COLO829 (cell line): ENCODE data around the gene LBH.
"Not testable (repeated sequence)": the region's sequence is repeated elsewhere in the genome, so short reads cannot be mapped to it uniquely, and the experiment has no call there.

Experiments
- DNase-seq: peaks from one replicate; pipeline ENCODE4 v3.0.0; 2012; ENCODE audit warnings: low spot score

LBH gene

DNA sequence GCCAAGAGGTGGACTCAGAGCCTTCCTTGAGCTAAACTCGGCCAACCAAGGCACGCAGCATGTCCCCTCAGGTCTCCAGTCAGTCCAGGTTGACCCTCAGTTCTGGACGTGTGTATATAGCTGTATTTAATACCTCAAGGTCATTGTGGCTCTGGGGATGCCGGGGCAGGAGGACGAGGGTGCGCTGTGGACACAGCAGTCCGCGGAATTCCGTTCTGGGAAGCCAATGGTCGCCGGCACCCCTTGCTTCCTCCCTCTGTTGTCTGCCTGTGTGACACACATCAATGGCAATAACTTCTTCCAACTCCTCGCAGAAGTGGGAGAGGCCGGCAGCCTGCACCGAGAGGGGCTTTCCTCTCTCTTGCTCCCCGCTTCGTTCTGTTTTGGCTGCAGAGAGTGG is 27.7 kb downstream of the LBH start:
- no peak for DNase-seq

GRCh38 chr2:30259827-30260679 is 28.7 kb downstream of the LBH start:
- no peak for DNase-seq

DNA sequence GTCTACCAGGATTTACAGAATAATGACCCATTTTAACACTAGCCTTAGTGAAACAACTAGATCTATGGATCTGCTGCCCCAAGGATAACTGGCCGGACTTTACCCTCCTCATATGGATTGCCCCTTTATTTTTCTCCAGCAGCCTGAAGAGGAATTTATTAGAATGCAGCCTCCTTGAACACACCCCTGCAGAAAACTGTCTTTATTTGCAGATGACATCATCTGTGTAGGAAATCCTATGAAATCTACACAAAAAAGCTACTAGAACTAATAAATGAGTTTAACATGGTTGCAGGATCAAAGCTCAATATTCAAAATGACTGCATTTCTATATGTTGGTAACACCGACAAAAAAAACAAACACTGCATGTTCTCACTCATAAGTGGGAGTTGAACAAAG is 29.6 kb downstream of the LBH start:
- DNase-seq = no peak

GRCh38 chr2:30261695-30262211 is 30.4 kb downstream of the LBH start:
- DNase-seq = no peak

DNA sequence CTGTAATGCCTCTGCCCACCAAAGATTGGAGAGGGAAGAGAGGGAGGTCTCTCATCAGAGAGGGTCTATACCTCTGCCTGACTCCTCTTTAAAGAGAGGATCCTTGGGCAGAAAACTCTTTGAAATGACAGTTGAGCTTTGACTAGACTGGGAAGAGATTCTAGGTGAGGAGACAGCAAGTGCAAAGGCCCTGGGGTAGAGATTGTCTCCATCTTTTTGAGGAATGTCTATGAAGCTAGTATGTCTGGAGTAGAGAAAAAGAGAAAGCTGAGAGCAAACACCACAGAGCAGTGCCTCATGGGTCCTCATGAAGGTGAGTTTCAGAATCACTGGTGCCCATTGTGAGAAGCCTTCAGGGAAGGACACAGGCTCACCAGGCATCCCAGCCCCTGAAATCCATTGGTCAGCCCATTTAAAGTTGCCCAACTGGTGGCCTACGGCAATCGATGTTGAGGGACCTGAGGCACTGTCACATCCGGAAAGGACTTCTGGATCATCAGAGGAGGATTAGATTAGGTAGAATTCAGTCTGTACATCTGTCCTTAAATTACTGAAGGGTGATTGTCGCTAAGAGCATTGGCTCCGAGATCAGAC is 31.5 kb downstream of the LBH start:
- DNase-seq = no peak

DNA sequence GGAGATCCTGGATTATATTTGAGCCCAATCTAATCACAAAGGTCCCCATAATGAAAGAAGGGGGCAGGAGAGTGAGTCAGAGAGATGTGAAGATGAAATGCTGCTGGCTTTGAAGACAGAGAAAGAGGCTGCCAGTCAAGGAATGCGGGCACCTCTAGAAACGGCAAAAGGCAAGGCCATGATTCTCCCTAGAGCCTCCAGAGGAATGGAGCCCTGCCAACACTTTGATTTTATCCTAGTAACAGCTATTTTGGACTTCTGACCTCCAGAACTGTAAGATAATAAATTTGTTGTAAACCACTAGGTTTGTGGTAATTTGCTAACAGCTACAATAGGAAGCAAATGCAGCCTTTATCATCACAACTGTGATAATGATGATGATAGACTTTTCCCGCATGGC is 32.9 kb downstream of the LBH start:
- no peak for DNase-seq

GRCh38 chr2:30265052-30266015 is 34.0 kb downstream of the LBH start:
- DNase-seq = no peak

GRCh38 chr2:30266051-30266621 is 34.8 kb downstream of the LBH start:
- DNase-seq = no peak

GRCh38 chr2:30266705-30267104 is 35.4 kb downstream of the LBH start:
- DNase-seq = no peak

GRCh38 chr2:30267161-30267975 is 36.0 kb downstream of the LBH start:
- DNase-seq = no peak

DNA sequence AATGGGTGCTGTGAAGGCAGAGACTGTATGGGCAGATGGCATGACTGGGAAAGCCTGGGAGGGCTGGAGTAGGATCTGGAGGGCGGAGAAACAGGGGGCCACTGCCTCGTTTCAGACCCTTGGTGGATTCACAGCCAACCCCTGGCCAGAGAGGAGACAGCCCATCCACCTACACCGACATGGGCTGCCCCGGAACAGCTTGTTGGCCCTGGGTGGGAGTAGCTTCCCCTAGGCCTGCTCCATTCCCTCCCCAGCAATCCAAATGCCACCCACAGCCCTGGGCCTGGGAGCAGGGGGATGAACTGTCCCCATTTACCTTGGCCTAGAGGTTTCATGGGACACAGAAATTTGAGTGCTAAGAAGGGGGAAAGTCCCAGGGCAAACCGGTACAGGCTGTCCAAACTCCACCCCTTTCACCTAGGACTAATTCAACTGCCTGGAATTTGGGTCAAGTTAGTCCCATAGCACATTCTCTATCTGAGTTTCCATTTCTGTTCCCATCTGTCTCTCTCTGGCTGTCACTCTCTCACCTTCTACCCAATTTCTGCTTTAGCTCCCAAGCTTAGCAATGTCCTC is 37.0 kb downstream of the LBH start:
- no peak for DNase-seq

DNA sequence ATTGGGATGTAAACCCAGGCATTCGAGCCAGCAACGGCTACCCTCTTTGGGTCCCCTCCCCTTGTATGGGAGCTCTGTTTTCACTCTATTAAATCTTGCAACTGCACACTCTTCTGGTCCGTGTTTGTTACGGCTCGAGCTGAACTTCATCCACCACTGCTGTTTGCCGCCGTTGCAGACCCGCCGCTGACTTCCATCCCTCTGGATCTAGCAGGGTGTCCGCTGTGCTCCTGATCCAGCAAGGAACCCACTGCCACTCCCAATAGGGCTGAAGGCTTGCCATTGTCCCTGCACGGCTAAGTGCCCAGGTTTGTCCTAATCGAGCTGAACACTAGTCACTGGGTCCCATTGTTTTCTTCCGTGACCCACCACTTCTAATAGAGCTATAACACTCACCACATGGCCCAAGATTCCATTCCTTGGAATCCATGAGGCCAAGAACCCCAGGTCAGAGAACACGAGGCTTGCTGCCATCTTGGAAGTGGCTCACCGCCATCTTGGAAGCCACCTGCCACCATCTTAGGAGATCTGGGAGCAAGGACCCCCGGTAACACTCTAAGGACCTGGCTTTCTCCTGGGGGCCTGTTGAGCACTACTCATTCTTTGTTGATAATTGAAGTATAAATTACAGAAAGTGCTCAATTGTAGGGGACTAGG is 37.9 kb downstream of the LBH start:
- not testable (repeated sequence) for DNase-seq

GRCh38 chr2:30269771-30270145 is 38.4 kb downstream of the LBH start:
- no peak for DNase-seq

GRCh38 chr2:30270166-30270565 is 38.8 kb downstream of the LBH start:
- no peak for DNase-seq

DNA sequence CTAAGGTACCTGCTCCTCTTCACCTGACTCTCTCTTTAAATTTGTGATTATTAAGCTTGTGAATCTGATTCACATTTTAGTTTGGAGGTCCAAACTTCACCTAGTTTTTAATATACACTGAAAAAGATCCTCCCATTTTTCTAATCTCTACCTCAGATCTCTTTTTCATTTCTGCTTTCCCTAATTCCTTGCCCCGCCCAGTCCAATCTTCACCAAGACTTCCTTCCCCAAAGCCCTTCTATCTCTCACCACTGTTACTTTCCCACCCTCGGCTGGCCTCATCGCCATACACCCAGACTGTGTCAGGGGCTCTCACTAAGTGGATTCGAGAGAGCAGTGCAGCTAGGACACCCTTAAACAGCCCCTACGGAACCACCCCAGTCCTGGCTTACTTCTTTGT is 40.0 kb downstream of the LBH start:
- no peak for DNase-seq

- DNase-seq = no peak
These were observed 41.0 kb downstream of the LBH start for GRCh38 chr2:30272286-30272685.

DNA sequence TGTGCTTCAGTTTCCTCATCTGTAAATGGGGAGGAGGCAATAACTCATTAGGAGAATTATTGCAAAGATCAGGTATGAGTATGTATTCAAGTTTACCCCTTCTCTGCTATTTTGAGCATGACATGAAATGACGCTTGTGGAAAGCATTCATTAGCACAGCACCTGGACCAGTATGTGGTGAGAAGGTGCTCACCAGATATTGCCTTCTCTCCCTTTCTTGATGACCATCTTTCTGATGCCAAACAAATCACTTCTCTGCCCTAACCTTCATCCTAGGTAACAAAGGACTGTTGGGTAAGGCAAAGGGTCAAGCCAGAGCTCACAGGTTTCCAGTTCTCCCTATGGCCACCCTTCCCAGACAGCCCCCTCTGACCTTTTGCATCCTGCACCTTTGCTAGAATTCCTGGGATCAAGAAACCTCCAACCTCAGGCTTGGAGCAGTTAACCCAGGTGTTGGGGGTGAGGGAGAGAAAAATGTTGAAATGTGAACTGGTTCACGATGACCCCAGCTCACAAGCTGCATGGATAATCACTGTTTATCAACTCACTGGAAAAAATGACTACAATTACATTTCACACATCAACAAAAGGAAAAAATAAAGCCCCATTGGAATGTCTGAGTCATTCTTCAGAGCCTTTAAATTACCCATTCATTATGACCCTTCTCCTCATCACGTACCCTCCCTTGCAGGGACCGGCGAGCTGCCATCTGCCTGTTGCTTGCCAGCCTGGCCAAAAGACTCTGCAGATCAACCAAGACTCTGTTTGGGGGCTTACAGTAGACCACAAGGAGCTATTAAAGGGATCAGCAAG is 41.6 kb downstream of the LBH start:
- peak; percentile 60 for DNase-seq

GRCh38 chr2:30273574-30273929 is 42.2 kb downstream of the LBH start:
- DNase-seq = no peak

- DNase-seq = no peak
These were observed 43.9 kb downstream of the LBH start for GRCh38 chr2:30275256-30275655.
